Sigmoid colon (tissue), 4 donors: Measurements from ENCODE around the gene TMEM38B.

Source experiments
- CTCF ChIP-seq, 4 experiments: fragments of 450-650 bp in 3 of 4; fragments of 200-600 bp in 1 of 4; IDR thresholded peaks; one replicate each; pipeline ENCODE4 v1.5.1; 2016 to 2019; ENCODE audit warnings: antibody characterized with exemption in 4 of 4, mild to moderate bottlenecking in 3 of 4, moderate library complexity in 2 of 4
- EP300 ChIP-seq, 4 donors: sonication (generic); formaldehyde crosslinking; IDR thresholded peaks; one replicate each; pipeline ENCODE4 v1.6.1; 2017; ENCODE audit warnings: antibody characterized with exemption in 4 of 4
- POLR2AphosphoS5 ChIP-seq, 4 donors: sonication (generic); formaldehyde crosslinking; IDR thresholded peaks; one replicate each; pipeline ENCODE4 v1.6.1; 2017; ENCODE audit warnings: antibody characterized with exemption in 4 of 4

- TF ChIP-seq CTCF (IDR thresholded peaks at IDR 0.05) (no peak), POLR2AphosphoS5 (IDR thresholded peaks at IDR 0.05) (no peak), EP300 (IDR thresholded peaks at IDR 0.05) (no peak)
Observed at GRCh38 chr9:105714020-105714331, 19.6 kb downstream of the TMEM38B start.
